HepG2 (cell line): ENCODE data around the gene ZNF3. TPM values are rescaled to one million over a fixed set of nuclear protein-coding genes. Genes with fewer than 3 reads are reported as not detected.

Source experiments
- AGO1 ChIP-seq: fragments of 200-400 bp; formaldehyde crosslinking; IDR thresholded peaks from 2 replicates; pipeline ENCODE4 v1.6.1; 2017; ENCODE audit warnings: mild to moderate bottlenecking, low read depth, low read length, moderate library complexity; ENCODE audit not compliant: poor library complexity, severe bottlenecking
- CEBPB ChIP-seq: IDR thresholded peaks from 2 replicates; pipeline ENCODE4 v1.6.1; 2011; ENCODE audit warnings: low read depth, low read length, improper control_type of control experiment, borderline replicate concordance
- FOXA3 ChIP-seq: IDR thresholded peaks from 2 replicates; pipeline ENCODE4 v1.6.1; 2016; ENCODE audit warnings: missing genetic modification reagents, missing compliant biosample characterization
- FOXP1 ChIP-seq, 2 experiments: fragments of 450-650 bp in 1 of 2; IDR thresholded peaks; 2 replicates each; pipeline ENCODE4 v1.6.1; 2017 to 2018; ENCODE audit warnings: antibody characterized with exemption in 1 of 2
- HHEX ChIP-seq: IDR thresholded peaks from 2 replicates; pipeline ENCODE4 v1.6.1; 2016; ENCODE audit warnings: control low read depth
- KDM6A ChIP-seq: IDR thresholded peaks from 2 replicates; pipeline ENCODE4 v1.6.1; 2016; ENCODE audit warnings: low read depth
- NFKB2 ChIP-seq: sonication (generic); formaldehyde crosslinking; IDR thresholded peaks from 2 replicates; pipeline ENCODE4 v1.4.0; 2020; ENCODE audit warnings: missing genetic modification reagents, borderline replicate concordance
- NR2C2 ChIP-seq: sonication (generic); formaldehyde crosslinking; IDR thresholded peaks from 2 replicates; pipeline ENCODE4 v1.4.0; 2020; ENCODE audit warnings: missing genetic modification reagents, mild to moderate bottlenecking, moderate library complexity, borderline replicate concordance
- NR2F1 ChIP-seq, 2 experiments: fragments of 450-650 bp in 1 of 2; formaldehyde crosslinking in 1 of 2; IDR thresholded peaks; 2 replicates each; pipeline versions ENCODE4 v1.5.0 to v1.6.1; 2016 to 2020; ENCODE audit warnings: mild to moderate bottlenecking in 1 of 2, missing compliant biosample characterization in 1 of 2, missing genetic modification reagents in 1 of 2, moderate library complexity in 1 of 2
- PAF1 ChIP-seq: IDR thresholded peaks from 2 replicates; pipeline ENCODE4 v1.6.1; 2016; ENCODE audit warnings: missing genetic modification reagents, missing compliant biosample characterization
- POLR2G ChIP-seq: fragments of 200-400 bp; formaldehyde crosslinking; IDR thresholded peaks from 2 replicates; pipeline ENCODE4 v1.6.1; 2018; ENCODE audit warnings: mild to moderate bottlenecking, low read depth, low read length, moderate library complexity
- PPARG ChIP-seq: conservative IDR thresholded peaks from 2 replicates; pipeline ENCODE4 v1.6.1; 2016; ENCODE audit warnings: missing biosample characterization, missing genetic modification reagents
- PRPF4 ChIP-seq: fragments of 200-400 bp; formaldehyde crosslinking; IDR thresholded peaks from 2 replicates; pipeline ENCODE4 v1.6.1; 2016; ENCODE audit warnings: low read length, low read depth; ENCODE audit not compliant: poor library complexity, severe bottlenecking
- TBX3 ChIP-seq: fragments of 450-650 bp; IDR thresholded peaks from 2 replicates; pipeline ENCODE4 v1.6.1; 2017; ENCODE audit warnings: antibody characterized with exemption, mild to moderate bottlenecking, inconsistent platforms, borderline replicate concordance
- ZBTB42 ChIP-seq: sonication (generic); formaldehyde crosslinking; IDR thresholded peaks from 2 replicates; pipeline ENCODE4 v1.5.0; 2020; ENCODE audit warnings: mild to moderate bottlenecking, missing genetic modification reagents
- ZSCAN12 ChIP-seq: sonication (generic); formaldehyde crosslinking; IDR thresholded peaks from 2 replicates; pipeline ENCODE4 v1.9.0; 2021; ENCODE audit warnings: mild to moderate bottlenecking, missing genetic modification reagents
- polyA plus RNA-seq, 8 experiments: library from polyadenylated mRNA; depleted of rRNA in 3 of 8; stranded (reverse) in 7 of 8; unstranded in 1 of 8; fragments of >200 nt; fragmentation: Illumina TruSeq in 4 of 8; extraction: Trizol in 4 of 8; gene quantifications; 2 replicates each; pipeline versions ENCODE4 v1.2.1 to v1.2.3, GENCODE V29; 2011 to 2016; ENCODE audit warnings: low read depth in 4 of 8, missing spikeins in 1 of 8, mixed read lengths in 1 of 8; ENCODE audit not compliant: insufficient read depth in 1 of 8
- total RNA-seq, 5 experiments: library from RNA; depleted of rRNA; stranded (reverse); fragments of >200 nt; fragmentation: Illumina TruSeq; extraction: Trizol; gene quantifications; 2 replicates each; pipeline ENCODE4 v1.2.3, GENCODE V29; 2016; ENCODE audit warnings: low read depth in 1 of 5
- TF ChIP-seq, protein P1 (sequence below): sonication (generic); formaldehyde crosslinking; IDR thresholded peaks from 2 replicates; pipeline ENCODE4 v1.8.1; 2023; ENCODE audit warnings: mild to moderate bottlenecking, missing genetic modification reagents
- TF ChIP-seq, protein P2 (sequence below): sonication (generic); formaldehyde crosslinking; IDR thresholded peaks from 2 replicates; pipeline ENCODE4 v1.5.0; 2020; ENCODE audit warnings: missing genetic modification reagents
- TF ChIP-seq, protein P3 (sequence below): sonication (generic); formaldehyde crosslinking; conservative IDR thresholded peaks from 2 replicates; pipeline ENCODE4 v1.4.0; 2020; ENCODE audit warnings: missing genetic modification reagents
- TF ChIP-seq, protein P4 (sequence below): sonication (generic); formaldehyde crosslinking; IDR thresholded peaks from 2 replicates; pipeline ENCODE4 v1.4.0; 2020; ENCODE audit warnings: missing genetic modification reagents
- TF ChIP-seq, protein P5 (sequence below): sonication (generic); formaldehyde crosslinking; IDR thresholded peaks from 2 replicates; pipeline ENCODE4 v1.5.1; 2020; ENCODE audit warnings: missing genetic modification reagents, mild to moderate bottlenecking, borderline replicate concordance
- TF ChIP-seq, protein P6 (sequence below): sonication (generic); formaldehyde crosslinking; IDR thresholded peaks from 2 replicates; pipeline ENCODE4 v1.4.0; 2020; ENCODE audit warnings: missing genetic modification reagents, borderline replicate concordance

ZNF3 gene
- total and polyA plus RNA-seq, 2 of the 13 experiments (the other 11 are each of a cell fraction or from before 2014, with no cell fraction given), result 33.7 to 56.9 TPM

DNA sequence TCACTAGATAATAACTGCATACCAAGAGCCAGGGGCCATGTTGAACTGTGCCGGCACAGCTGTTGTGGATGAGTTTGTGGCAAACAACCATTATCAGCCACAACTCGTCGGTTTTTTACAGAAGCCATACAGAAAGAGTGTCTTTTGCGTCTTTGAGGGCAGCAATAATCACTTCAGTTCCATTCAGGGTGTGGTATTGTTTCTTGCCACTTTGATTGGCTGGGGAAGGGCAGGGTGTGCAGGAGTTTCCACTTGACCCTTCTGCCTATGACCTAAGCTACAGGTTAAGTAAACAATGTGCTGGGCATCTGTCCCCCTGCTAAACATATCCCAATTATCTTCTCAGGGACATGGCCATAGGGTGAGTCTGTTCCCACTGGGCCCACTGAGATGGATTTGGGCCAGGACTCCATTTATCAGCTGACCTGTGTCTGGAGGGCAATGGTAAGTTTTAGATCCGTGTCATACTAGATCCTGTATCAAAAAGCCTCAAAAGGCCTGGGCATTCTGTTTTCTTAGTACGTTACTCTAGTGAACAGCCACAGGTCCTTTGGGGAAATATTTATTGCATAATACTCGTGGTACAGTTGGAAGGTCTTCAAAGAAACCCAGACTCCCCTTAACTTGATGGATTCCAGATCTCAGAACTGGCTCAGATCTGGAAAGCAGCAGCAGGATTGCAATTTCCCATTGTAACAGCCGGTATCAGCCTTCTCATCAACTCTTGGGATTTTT lies 15.9 kb downstream of the ZNF3 start (continued):
- TF ChIP-seq, protein P1, sequence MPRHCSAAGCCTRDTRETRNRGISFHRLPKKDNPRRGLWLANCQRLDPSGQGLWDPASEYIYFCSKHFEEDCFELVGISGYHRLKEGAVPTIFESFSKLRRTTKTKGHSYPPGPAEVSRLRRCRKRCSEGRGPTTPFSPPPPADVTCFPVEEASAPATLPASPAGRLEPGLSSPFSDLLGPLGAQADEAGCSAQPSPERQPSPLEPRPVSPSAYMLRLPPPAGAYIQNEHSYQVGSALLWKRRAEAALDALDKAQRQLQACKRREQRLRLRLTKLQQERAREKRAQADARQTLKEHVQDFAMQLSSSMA (CRISPR knock-in tag), result no peak
- TF ChIP-seq HHEX (CRISPR knock-in tag) (no peak), NFKB2 (no peak), AGO1 (no peak), POLR2G (peak; percentile 51; the same call in 1 of the 2 replicates), PRPF4 (no peak), CEBPB (peak; percentile 45; the same call in 1 of the 2 replicates), FOXA3 (CRISPR knock-in tag) (0 out of 2 replicates have a peak, but pooled peaks have one; percentile 7), NR2C2 (CRISPR knock-in tag) (peak; percentile 26; the same call in 1 of the 2 replicates), PAF1 (CRISPR knock-in tag) (peak; percentile 64; the same call in 1 of the 2 replicates), ZBTB42 (CRISPR knock-in tag) (no peak), ZSCAN12 (CRISPR knock-in tag) (no peak), KDM6A (no peak), NR2F1 (CRISPR knock-in tag; IDR thresholded peaks at IDR 0.05) (0 out of 4 replicates have a peak, but pooled peaks of 1 of the 2 experiments have one; percentile 14), PPARG (no peak), TBX3 (no peak), FOXP1 (IDR thresholded peaks at IDR 0.05) (no peak), FOXP1 (CRISPR knock-in tag; IDR thresholded peaks at IDR 0.05) (no peak)
- TF ChIP-seq, protein P2, sequence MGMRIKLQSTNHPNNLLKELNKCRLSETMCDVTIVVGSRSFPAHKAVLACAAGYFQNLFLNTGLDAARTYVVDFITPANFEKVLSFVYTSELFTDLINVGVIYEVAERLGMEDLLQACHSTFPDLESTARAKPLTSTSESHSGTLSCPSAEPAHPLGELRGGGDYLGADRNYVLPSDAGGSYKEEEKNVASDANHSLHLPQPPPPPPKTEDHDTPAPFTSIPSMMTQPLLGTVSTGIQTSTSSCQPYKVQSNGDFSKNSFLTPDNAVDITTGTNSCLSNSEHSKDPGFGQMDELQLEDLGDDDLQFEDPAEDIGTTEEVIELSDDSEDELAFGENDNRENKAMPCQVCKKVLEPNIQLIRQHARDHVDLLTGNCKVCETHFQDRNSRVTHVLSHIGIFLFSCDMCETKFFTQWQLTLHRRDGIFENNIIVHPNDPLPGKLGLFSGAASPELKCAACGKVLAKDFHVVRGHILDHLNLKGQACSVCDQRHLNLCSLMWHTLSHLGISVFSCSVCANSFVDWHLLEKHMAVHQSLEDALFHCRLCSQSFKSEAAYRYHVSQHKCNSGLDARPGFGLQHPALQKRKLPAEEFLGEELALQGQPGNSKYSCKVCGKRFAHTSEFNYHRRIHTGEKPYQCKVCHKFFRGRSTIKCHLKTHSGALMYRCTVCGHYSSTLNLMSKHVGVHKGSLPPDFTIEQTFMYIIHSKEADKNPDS (CRISPR knock-in tag), result no peak
- TF ChIP-seq, protein P3, sequence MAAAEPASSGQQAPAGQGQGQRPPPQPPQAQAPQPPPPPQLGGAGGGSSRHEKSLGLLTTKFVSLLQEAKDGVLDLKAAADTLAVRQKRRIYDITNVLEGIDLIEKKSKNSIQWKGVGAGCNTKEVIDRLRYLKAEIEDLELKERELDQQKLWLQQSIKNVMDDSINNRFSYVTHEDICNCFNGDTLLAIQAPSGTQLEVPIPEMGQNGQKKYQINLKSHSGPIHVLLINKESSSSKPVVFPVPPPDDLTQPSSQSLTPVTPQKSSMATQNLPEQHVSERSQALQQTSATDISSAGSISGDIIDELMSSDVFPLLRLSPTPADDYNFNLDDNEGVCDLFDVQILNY (CRISPR knock-in tag), result no peak
- TF ChIP-seq, protein P4, sequence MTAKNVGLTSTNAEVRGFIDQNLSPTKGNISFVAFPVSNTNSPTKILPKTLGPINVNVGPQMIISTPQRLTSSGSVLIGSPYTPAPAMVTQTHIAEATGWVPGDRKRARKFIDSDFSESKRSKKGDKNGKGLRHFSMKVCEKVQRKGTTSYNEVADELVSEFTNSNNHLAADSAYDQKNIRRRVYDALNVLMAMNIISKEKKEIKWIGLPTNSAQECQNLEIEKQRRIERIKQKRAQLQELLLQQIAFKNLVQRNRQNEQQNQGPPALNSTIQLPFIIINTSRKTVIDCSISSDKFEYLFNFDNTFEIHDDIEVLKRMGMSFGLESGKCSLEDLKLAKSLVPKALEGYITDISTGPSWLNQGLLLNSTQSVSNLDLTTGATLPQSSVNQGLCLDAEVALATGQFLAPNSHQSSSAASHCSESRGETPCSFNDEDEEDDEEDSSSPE (CRISPR knock-in tag), result no peak
- TF ChIP-seq, protein P5, sequence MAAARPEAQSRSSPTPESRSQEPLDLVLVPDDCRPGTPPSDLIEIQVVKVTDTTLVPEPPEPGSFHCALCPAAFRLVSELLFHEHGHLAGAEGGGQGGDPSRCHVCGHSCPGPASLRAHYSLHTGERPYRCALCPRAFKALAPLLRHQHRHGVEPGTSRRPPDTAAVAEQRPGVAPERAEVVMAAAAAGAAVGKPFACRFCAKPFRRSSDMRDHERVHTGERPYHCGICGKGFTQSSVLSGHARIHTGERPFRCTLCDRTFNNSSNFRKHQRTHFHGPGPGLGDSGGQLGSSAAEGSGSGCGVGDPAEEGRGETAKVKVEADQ, result no peak
- TF ChIP-seq, protein P6, sequence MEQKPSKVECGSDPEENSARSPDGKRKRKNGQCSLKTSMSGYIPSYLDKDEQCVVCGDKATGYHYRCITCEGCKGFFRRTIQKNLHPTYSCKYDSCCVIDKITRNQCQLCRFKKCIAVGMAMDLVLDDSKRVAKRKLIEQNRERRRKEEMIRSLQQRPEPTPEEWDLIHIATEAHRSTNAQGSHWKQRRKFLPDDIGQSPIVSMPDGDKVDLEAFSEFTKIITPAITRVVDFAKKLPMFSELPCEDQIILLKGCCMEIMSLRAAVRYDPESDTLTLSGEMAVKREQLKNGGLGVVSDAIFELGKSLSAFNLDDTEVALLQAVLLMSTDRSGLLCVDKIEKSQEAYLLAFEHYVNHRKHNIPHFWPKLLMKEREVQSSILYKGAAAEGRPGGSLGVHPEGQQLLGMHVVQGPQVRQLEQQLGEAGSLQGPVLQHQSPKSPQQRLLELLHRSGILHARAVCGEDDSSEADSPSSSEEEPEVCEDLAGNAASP (CRISPR knock-in tag), result no peak; the same call in 1 of the 2 replicates
